Rectal smooth muscle tissue (tissue), 1 donor: ENCODE data around the gene EDEM3.
"Not testable (repeated sequence)": the region's sequence is repeated elsewhere in the genome, so short reads cannot be mapped to it uniquely, and the experiment has no call there.

Experiments used
- H3K27ac ChIP-seq: one replicate; pipeline ENCODE4 v1.7.0; 2013; ENCODE audit warnings: low read depth, low read length, inconsistent platforms
- H3K27me3 ChIP-seq: one replicate; pipeline ENCODE4 v1.7.0; 2013; ENCODE audit warnings: low read length; ENCODE audit not compliant: control insufficient read depth, insufficient read depth
- H3K36me3 ChIP-seq: one replicate; pipeline ENCODE4 v1.7.0; 2013; ENCODE audit warnings: low read length; ENCODE audit not compliant: control insufficient read depth, insufficient read depth
- H3K4me1 ChIP-seq: one replicate; pipeline ENCODE4 v1.7.0; 2013; ENCODE audit warnings: low read length; ENCODE audit not compliant: control insufficient read depth, insufficient read depth
- H3K4me3 ChIP-seq: one replicate; pipeline ENCODE4 v1.7.0; 2013; ENCODE audit warnings: low read length
- H3K9ac ChIP-seq: one replicate; pipeline ENCODE4 v1.7.0; 2013; ENCODE audit warnings: low read length

EDEM3 gene

GRCh38 chr1:184785529-184785928, 30.9 kb upstream of the EDEM3 start:
- Histone ChIP-seq H3K36me3 (no peaks in the 10 kb centered on the region), H3K4me1 (no peaks in the 10 kb centered on the region), H3K27me3 (no peaks in the 10 kb centered on the region), H3K4me3 (no peak overlapping the region), H3K27ac (no peak overlapping the region), H3K9ac (no peak overlapping the region)

GRCh38 chr1:184783723-184784122, 29.1 kb upstream of the EDEM3 start:
- H3K9ac ChIP-seq, H3K4me1 ChIP-seq: not testable (repeated sequence)

DNA sequence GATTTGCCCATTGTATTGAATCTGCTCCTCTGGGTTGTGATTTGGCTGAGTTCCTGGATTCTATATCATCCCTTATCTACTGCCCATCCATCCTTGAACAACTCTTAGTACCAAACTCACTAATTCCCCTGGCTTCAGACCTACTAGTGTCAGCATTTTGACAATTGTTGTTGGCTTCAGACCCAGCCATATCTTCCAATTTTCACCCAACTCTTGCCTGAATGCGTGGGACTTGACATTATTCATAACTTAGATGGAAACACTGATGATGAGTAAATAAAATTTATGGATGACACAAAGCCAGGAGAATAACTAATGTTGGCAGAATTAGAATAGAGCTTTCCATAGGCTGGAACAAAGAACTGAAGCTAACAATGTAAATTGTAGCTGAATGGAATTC, 27.3 kb upstream of the EDEM3 start:
- Histone ChIP-seq H3K36me3 (no peaks in the 10 kb centered on the region), H3K4me1 (no peaks in the 10 kb centered on the region), H3K4me3 (no peak overlapping the region), H3K9ac (no peak overlapping the region), H3K27ac (no peak overlapping the region), H3K27me3 (no peaks in the 10 kb centered on the region)

More at GRCh38 chr1:184783723-184784122, 29.1 kb upstream of the EDEM3 start:
- H3K27me3 ChIP-seq, H3K36me3 ChIP-seq, H3K27ac ChIP-seq, H3K4me3 ChIP-seq: not testable (repeated sequence)

DNA sequence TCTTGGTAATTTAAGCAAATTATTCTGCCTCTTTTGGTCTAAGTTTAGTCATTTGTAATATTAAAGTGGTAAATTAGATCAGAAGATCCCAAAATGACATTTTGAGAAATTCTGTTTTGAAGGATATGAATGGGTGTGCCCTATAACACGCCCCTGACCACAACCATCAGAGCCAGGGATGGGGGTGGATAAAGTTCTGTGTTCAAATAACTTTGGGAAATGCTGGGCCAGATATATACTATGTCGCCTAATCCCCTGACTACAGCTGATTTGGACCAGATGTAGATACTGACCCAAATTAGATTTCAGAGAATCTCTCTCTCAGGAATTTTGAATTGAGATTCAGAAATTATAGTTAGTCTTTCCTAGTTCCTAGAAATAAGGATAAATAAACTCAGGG, 21.2 kb upstream of the EDEM3 start:
- Histone ChIP-seq H3K4me1 (no peaks in the 10 kb centered on the region), H3K36me3 (no peaks in the 10 kb centered on the region), H3K4me3 (no peak overlapping the region), H3K27ac (no peak overlapping the region), H3K9ac (no peak overlapping the region), H3K27me3 (no peaks in the 10 kb centered on the region)

GRCh38 chr1:184775329-184775728, 20.7 kb upstream of the EDEM3 start:
- Histone ChIP-seq H3K9ac (no peak overlapping the region), H3K4me1 (no peaks in the 10 kb centered on the region), H3K27me3 (no peaks in the 10 kb centered on the region), H3K36me3 (no peaks in the 10 kb centered on the region), H3K4me3 (no peak overlapping the region), H3K27ac (no peak overlapping the region)

DNA sequence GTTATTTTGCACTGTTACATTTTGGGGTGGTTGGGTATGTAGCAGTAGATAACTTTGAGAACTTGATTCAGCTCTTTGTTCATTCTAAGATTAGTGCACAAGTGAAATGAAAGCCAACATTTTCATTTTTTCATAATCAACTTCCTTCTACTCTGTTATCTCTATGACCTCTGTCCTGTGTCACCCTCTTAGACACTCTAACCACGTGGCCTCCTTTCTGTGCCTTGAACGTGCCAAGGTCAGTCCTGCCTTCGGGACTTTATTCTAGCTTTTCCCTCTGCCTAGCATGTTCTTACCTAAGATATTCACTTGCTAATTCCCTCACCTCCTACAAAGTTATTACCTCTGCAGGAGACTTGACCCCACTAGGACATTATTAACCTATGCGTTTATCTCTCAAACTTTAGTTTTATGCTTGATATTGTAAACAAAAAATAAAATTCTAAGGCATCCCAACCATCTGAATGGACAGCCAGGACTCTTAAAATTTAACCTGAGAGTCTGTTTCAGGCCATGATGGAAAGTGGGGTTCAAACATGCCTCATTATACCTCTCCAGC, 19.2 kb upstream of the EDEM3 start:
- Histone ChIP-seq H3K27me3 (no peaks in the 10 kb centered on the region), H3K4me1 (no peaks in the 10 kb centered on the region), H3K27ac (no peak overlapping the region)

GRCh38 chr1:184771190-184771691, 16.6 kb upstream of the EDEM3 start:
- Histone ChIP-seq H3K4me1 (no peaks in the 10 kb centered on the region), H3K4me3 (no peak overlapping the region), H3K9ac (no peak overlapping the region), H3K27ac (no peak overlapping the region), H3K36me3 (no peaks in the 10 kb centered on the region), H3K27me3 (no peaks in the 10 kb centered on the region)

More for the DNA sequence above, 19.2 kb upstream of the EDEM3 start:
- H3K9ac ChIP-seq, result no peak overlapping the region
- no peak overlapping the region for H3K4me3 ChIP-seq
- H3K36me3 ChIP-seq, result no peaks in the 10 kb centered on the region

DNA sequence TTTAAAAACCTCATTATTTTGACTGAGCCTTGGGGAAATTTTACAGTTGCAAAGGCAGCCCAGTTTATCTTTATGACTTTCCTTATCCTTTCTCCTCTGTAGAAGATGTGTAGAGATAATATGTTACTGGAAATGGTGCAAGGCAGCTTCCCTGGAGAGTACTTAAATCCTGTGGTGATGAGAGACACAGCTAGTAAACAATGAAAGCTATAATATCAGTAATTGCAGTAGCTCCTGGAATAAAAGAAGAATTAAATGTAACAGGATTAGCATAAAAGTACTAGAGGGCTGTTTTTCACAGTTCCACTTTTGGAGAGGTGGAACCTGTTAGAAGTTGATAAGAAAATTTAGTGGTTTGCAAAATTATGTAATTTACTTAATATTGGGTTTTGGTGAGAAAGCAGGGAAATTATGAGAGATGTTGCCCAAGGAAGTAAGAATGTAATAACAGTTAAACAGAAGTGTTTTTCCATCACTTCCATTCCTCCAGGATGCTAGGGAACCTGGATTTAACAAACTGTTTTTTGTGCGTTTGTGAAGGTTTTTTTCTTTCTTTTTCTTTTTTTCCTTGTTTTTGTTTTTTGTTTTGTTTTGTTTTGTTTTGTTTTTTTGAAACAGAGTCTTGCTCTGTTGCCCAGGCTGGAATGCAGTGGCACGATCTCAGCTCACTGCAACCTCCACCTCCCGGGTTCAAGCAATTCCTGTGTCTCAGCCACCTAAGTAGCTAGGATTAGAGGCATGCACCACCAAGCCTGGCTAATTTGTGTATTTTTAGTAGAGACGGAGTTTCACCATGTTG, 15.7 kb upstream of the EDEM3 start:
- no peak overlapping the region for H3K27ac ChIP-seq
- H3K4me1 ChIP-seq, result no peaks in the 10 kb centered on the region
- no peaks in the 10 kb centered on the region for H3K27me3 ChIP-seq
- H3K4me3 ChIP-seq, result no peak overlapping the region
- H3K36me3 ChIP-seq, result no peaks in the 10 kb centered on the region
- H3K9ac ChIP-seq, result no peak overlapping the region

GRCh38 chr1:184769241-184769640, 14.6 kb upstream of the EDEM3 start:
- H3K27ac ChIP-seq, result no peak overlapping the region
- no peak overlapping the region for H3K4me3 ChIP-seq
- no peaks in the 10 kb centered on the region for H3K36me3 ChIP-seq
- no peak overlapping the region for H3K9ac ChIP-seq
- H3K4me1 ChIP-seq, result no peaks in the 10 kb centered on the region
- H3K27me3 ChIP-seq, result no peaks in the 10 kb centered on the region

GRCh38 chr1:184768467-184768866, 13.8 kb upstream of the EDEM3 start:
- H3K27ac ChIP-seq, result no peak overlapping the region
- no peak overlapping the region for H3K4me3 ChIP-seq
- no peaks in the 10 kb centered on the region for H3K36me3 ChIP-seq
- no peaks in the 10 kb centered on the region for H3K4me1 ChIP-seq
- no peaks in the 10 kb centered on the region for H3K27me3 ChIP-seq
- H3K9ac ChIP-seq, result no peak overlapping the region

DNA sequence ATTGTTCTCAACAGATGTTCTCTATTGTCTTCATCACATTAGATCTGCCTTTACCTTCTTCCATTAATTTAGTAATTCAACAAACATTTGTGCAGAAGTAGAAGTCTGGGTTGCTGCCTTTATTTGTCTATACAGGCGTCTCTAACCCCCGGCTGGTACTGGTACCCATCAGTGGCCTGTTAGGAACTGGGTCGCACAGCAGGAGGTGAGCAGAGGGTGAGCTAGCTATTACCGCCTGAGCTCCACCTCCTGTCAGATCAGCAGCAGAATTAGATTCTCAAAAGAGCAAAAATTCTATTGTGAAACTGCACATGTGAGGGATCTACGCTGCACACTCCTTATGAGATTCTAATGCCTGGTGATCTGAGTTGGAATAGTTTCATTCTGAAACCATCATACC, 12.9 kb upstream of the EDEM3 start:
- H3K27me3 ChIP-seq, result no peaks in the 10 kb centered on the region
- H3K4me3 ChIP-seq, result no peak overlapping the region
- no peaks in the 10 kb centered on the region for H3K4me1 ChIP-seq
- H3K27ac ChIP-seq, result no peak overlapping the region
- no peaks in the 10 kb centered on the region for H3K36me3 ChIP-seq
- no peak overlapping the region for H3K9ac ChIP-seq

GRCh38 chr1:184764483-184764882, 9.8 kb upstream of the EDEM3 start:
- no peaks in the 10 kb centered on the region for H3K36me3 ChIP-seq
- no peaks in the 10 kb centered on the region for H3K4me1 ChIP-seq
- H3K27ac ChIP-seq, result no peak overlapping the region
- H3K4me3 ChIP-seq, result no peak overlapping the region
- no peak overlapping the region for H3K9ac ChIP-seq
- H3K27me3 ChIP-seq, result no peaks in the 10 kb centered on the region

DNA sequence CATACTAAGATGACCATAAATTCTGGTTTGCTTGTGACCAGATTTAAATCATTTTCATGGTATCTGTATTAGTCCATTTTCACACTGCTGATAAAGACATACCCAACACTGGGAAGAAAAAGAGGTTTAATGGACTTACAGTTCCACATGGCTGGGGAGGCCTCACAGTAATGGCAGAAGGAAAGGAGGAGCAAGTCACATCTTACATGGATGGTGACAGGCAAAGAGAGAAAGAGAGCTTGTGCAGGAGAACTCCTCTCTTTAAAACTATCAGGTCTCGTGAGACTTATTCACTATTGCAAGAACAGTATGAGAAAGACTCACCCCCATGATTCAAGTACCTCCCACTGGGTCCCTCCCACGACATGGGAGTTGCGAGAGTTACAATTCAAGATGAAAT, 8.9 kb upstream of the EDEM3 start:
- not testable (repeated sequence) for H3K27me3 ChIP-seq, H3K36me3 ChIP-seq, H3K9ac ChIP-seq, H3K27ac ChIP-seq, H3K4me1 ChIP-seq, H3K4me3 ChIP-seq
